ENCODE data around the gene ZNF385A.

Gene ZNF385A

GRCh38 chr12:54416687-54417603 is 32.4 kb upstream of the ZNF385A start:
- DNase-seq (ENCODE audit: low read depth in 1 of 2, low spot score in 1 of 2), result no peak

DNA sequence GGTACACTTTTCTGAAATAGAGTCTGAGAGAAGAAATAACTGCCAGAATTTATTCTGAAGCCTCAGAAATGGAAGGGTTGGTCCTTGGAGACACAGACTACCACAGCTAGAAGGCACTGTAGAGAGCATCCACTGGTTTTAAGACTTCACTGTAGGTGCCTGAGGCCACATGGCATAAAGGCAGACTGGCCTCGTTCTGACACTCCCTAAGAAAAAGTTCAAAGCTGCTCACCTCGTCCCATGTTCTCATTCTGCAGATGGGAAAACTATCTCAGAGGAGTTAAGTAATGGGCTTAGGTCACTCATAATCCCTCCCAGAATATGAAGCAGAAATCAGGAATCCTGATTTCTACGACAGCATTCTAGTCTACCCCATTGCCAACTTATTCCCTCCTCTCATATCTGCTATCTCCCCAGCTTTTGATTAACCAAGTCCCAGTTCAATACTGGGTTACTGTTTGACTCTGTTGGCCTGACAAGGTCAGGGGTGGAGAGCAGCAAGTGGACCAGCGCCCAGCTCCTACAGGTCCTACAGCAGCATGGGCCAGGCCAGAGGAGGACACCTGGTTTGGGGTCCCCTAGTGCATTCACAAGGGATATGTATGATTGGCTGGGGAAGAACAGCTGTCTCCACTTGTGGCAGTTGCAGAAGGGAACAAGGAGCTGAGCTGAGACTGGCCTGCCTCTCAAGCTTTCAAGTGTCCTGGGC is 30.8 kb upstream of the ZNF385A start:
- DNase-seq (ENCODE audit: low read depth in 1 of 2, low spot score in 1 of 2), result no peak

DNA sequence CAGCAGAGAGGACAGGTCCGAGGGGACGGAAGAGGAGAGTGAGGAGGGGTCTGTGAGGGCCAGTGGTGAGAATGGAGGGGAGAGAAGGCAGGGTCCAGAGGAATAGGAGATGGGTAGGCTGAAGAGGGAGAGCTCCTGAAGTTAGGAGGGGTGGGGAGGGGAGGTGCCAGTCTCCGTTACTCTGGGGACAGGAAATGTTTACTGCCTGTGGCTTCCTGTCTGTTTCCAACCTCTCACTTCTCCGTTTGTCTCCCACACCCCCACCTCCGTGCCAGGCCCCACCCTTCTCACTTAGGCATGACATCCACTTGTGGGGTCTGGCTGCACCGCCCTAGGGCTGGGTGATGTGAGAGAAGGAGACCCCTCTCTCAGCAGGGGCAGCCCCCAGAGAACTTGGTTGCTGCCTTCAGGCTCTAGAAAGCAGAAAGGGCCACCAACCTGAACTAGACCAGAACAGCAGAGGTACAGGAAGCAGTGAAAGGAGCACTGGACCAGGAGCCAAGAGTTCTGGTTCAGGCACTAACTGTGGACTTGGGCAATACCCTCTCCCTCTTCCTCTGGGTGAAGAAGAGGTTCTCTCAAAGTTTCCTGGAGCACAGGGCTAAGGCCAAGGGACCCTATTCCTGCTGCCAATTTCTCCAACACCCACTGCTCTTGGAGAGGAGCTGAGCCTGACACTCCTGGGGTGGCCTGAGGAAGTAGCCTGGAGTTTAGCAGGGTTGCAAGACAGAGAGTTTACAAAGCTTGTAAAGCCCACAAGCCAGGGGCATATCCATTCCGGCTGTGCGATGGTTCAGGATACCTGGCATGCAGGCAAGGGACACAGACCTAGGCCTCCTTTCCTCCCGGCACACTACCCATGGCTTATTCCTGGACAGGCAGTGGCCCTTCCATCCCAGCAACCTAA is 29.0 kb upstream of the ZNF385A start:
- peak in 1 of 2 donors; percentile 43 for DNase-seq (ENCODE audit: low read depth in 1 of 2, low spot score in 1 of 2)

DNA sequence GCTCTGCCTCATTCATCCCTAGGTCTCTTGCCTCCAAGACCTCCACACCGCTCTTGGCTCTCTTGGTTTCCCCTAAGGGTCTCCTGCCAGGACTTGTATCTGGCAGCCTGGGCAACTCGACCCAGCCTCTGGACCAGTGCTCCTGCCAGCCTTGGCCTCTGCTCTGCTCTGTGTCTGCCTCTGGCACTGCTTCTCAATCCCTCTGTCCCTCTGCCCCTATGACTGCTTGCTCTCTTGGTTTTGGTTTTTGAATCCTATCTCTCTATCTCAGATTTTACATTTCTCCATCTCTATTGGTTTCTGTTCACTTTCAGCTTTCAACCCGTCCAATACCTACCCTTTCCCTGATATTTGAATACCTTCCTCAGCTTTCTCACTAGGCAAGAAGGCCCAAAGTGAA is 28.3 kb upstream of the ZNF385A start:
- DNase-seq (ENCODE audit: low read depth in 1 of 2, low spot score in 1 of 2), result no peak

GRCh38 chr12:54412348-54412747 is 27.8 kb upstream of the ZNF385A start:
- DNase-seq (ENCODE audit: low read depth in 1 of 2, low spot score in 1 of 2), result no peak

GRCh38 chr12:54411391-54412241 is 27.1 kb upstream of the ZNF385A start:
- DNase-seq (ENCODE audit: low read depth in 1 of 2, low spot score in 1 of 2), result peak in 1 of 2 donors; percentile 32

DNA sequence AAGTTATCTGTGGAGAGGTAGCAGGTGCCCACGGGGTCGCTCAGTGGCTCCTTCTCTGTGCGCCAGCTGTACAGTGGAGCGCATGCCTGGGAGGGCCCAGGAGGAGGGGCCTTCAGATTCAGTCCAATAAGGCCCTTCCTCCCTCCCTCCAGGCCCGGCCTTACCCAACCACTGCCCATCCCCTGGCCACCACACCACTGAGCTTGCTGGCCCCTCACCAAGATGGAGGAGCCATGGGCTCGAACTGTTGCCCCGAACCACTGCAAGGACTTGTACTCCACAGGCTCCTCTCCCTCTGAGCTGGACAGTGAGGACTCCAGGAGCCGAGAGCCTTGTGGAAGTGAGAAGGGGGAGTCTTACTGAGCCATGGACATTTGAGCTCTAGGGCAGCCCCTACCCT is 24.7 kb upstream of the ZNF385A start:
- no peak for DNase-seq (ENCODE audit: low read depth in 1 of 2, low spot score in 1 of 2)

GRCh38 chr12:54407183-54407905 is 22.8 kb upstream of the ZNF385A start:
- DNase-seq (ENCODE audit: low read depth in 1 of 2, low spot score in 1 of 2), result no peak

DNA sequence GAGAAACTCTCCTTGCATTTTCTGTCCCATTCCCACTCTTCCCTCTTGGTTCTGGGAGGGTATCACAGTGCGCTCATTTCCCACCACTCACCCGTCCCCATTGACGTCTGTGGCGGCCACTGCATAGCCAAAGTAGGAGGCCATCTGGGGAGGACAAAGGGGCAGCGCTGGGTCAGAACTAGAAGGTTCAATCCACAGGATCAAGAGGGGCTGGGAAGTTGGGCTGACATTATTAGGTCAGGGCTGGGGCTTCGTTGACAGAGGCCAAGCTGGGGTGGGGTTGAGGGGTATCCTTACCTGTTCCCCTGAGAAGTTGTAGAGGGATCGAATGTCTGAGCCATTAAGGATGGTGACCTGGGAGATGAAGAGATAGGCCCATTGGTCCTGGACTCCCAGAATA is 21.0 kb upstream of the ZNF385A start:
- no peak for DNase-seq (ENCODE audit: low read depth in 1 of 2, low spot score in 1 of 2)

GRCh38 chr12:54405106-54405505 is 20.6 kb upstream of the ZNF385A start:
- no peak for DNase-seq (ENCODE audit: low read depth in 1 of 2, low spot score in 1 of 2)

GRCh38 chr12:54404061-54405004 is 19.8 kb upstream of the ZNF385A start:
- peak in 1 of 2 donors; percentile 61 for DNase-seq (ENCODE audit: low read depth in 1 of 2, low spot score in 1 of 2)

GRCh38 chr12:54401119-54401518 is 16.6 kb upstream of the ZNF385A start:
- DNase-seq (ENCODE audit: low read depth in 1 of 2, low spot score in 1 of 2), result no peak

GRCh38 chr12:54398995-54399793 is 14.7 kb upstream of the ZNF385A start:
- peak; percentile 85 to 89 for DNase-seq (ENCODE audit: low read depth in 1 of 2, low spot score in 1 of 2)

- DNase-seq (ENCODE audit: low read depth in 1 of 2, low spot score in 1 of 2), result no peak
Measured at GRCh38 chr12:54398218-54398617, 13.7 kb upstream of the ZNF385A start.

GRCh38 chr12:54397157-54397556 is 12.6 kb upstream of the ZNF385A start:
- no peak for DNase-seq (ENCODE audit: low read depth in 1 of 2, low spot score in 1 of 2)

- DNase-seq (ENCODE audit: low read depth in 1 of 2, low spot score in 1 of 2), result no peak
Measured at GRCh38 chr12:54395545-54395944, 11.0 kb upstream of the ZNF385A start.

- DNase-seq (ENCODE audit: low read depth in 1 of 2, low spot score in 1 of 2), result no peak
Measured at GRCh38 chr12:54394986-54395385, 10.5 kb upstream of the ZNF385A start.

DNA sequence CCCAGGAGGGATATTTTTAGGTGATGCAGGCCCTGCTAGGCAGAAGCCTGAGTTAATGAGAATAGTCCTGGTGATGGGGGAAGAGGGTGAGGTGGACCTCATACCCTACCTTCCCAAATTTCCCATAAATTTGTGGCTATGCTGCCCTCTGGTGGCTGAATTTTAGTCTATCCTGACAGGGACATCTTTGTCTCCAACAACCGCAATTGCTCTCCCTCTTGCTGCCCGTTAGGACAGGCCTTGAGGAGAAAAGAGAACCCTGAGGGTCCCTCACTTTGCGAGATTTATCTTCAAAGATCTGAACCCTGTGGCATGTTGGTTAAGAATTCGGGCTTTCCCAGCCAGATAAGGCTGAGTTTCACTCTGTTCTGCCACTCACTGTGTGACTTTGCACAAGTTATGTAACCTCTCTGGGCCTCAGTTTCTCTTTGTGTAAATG is 9.8 kb upstream of the ZNF385A start:
- peak in 1 of 2 donors; percentile 51 for DNase-seq (ENCODE audit: low read depth in 1 of 2, low spot score in 1 of 2)
